HepG2 (cell line): ENCODE measurements around the gene ISG20. TPM values are rescaled to one million over a fixed set of nuclear protein-coding genes. Genes with fewer than 3 reads are reported as not detected.

Experiments
- ATAC-seq: fragments of 200-7000 bp; cut with Tn5 transposase; 3 replicates; pipeline ENCODE4 v1.9.1; 2020; ENCODE audit warnings: mild to moderate bottlenecking, moderate library complexity
- BruUV-seq: library from RNA; stranded (reverse); fragments of 400-500 nt; replicated peaks from 2 replicates; lab custom pipeline; 2021; lab: Mats Ljungman, UMichigan
- CTCF ChIA-PET: fragments of 300-600 bp; formaldehyde crosslinking; extraction: SDS; loops from one replicate; lab custom pipeline; 2021; ENCODE audit warnings: low total read pairs, inconsistent platforms, low intra/inter-chr PET ratio; lab: Yijun Ruan, JAX
- POLR2A ChIA-PET: fragments of 350-600 bp; sonication (Branson Sonifier 250); formaldehyde crosslinking; loops from one replicate; lab custom pipeline; 2020; ENCODE audit warnings: antibody characterized with exemption, inconsistent platforms; lab: Yijun Ruan, JAX
- DNase-seq: peaks from one replicate; pipeline ENCODE4 v3.0.0-alpha.2; 2015; ENCODE audit warnings: low spot score
- FAIRE-seq: peaks from 3 replicates; lab custom pipeline; 2011; peaks lifted over from hg19 to GRCh38; lab: Jason Lieb, UNC
- H2AFZ ChIP-seq: one replicate; pipeline ENCODE4 v1.6.1; 2011; ENCODE audit warnings: low read length, inconsistent platforms
- H3K27ac ChIP-seq: fragments of 300-600 bp; 3 replicates; pipeline ENCODE4 v1.8.0; 2011; ENCODE audit warnings: mixed run types, mild to moderate bottlenecking, mixed read lengths, low read length, inconsistent platforms; ENCODE audit not compliant: insufficient read depth; ENCODE audit errors: extremely low read length
- H3K27me3 ChIP-seq, 2 experiments: fragments of 200-600 bp in 1 of 2; 2 replicates in 1 of 2; 3 replicates in 1 of 2; pipeline versions ENCODE4 v1.6.0 to v1.8.0; 2011; ENCODE audit warnings: low read length in 2 of 2, mild to moderate bottlenecking in 2 of 2, moderate library complexity in 2 of 2, inconsistent platforms in 1 of 2; ENCODE audit not compliant: insufficient read depth in 2 of 2, control insufficient read depth in 1 of 2
- H3K36me3 ChIP-seq, 2 experiments: fragments of 200-600 bp in 1 of 2; replicated peaks in 1 of 2; 2 replicates in 1 of 2; 3 replicates in 1 of 2; pipeline versions ENCODE4 v1.5.1 to v1.8.0; 2011; ENCODE audit warnings: low read length in 2 of 2, inconsistent platforms in 1 of 2; ENCODE audit not compliant: insufficient read depth in 2 of 2, control insufficient read depth in 1 of 2
- H3K4me1 ChIP-seq: 2 replicates; pipeline ENCODE4 v1.5.1; 2012; ENCODE audit warnings: low read length, inconsistent platforms; ENCODE audit not compliant: insufficient read depth
- H3K4me2 ChIP-seq: 2 replicates; pipeline ENCODE4 v1.6.0; 2011; ENCODE audit warnings: low read depth, low read length, inconsistent platforms
- H3K4me3 ChIP-seq, 3 experiments: fragments of 200-600 bp in 1 of 3; sonication (generic), shearing (Covaris generic) in 1 of 3; replicated peaks in 1 of 3; 2 replicates each; pipeline ENCODE4 v1.5.1; 2011 to 2016; ENCODE audit warnings: low read length in 3 of 3, inconsistent platforms in 2 of 3, low read depth in 2 of 3, mild to moderate bottlenecking in 2 of 3, control low read depth in 1 of 3, mixed read lengths in 1 of 3; ENCODE audit not compliant: insufficient read depth in 1 of 3
- H3K79me2 ChIP-seq: one replicate; pipeline ENCODE4 v1.6.1; 2011; ENCODE audit warnings: low read length, inconsistent platforms; ENCODE audit not compliant: insufficient read depth
- H3K9ac ChIP-seq: 2 replicates; pipeline ENCODE4 v1.6.0; 2011; ENCODE audit warnings: mild to moderate bottlenecking, low read depth, low read length, inconsistent platforms; ENCODE audit not compliant: insufficient read depth
- H3K9me3 ChIP-seq: 2 replicates; pipeline ENCODE4 v1.5.1; 2012; ENCODE audit warnings: mild to moderate bottlenecking, low read length
- H4K20me1 ChIP-seq: 2 replicates; pipeline ENCODE4 v1.6.0; 2011; ENCODE audit warnings: inconsistent platforms, mild to moderate bottlenecking, low read length, moderate library complexity; ENCODE audit not compliant: insufficient read depth
- ATF7-NPFF ChIP-seq: sonication (generic); formaldehyde crosslinking; IDR thresholded peaks from 2 replicates; pipeline ENCODE4 v1.8.1; 2023; ENCODE audit warnings: mild to moderate bottlenecking, low read depth, missing genetic modification reagents, moderate library complexity
- FOSL2 ChIP-seq: sonication (generic); formaldehyde crosslinking; IDR thresholded peaks from 2 replicates; pipeline ENCODE4 v1.4.0; 2020; ENCODE audit warnings: missing genetic modification reagents
- ISX ChIP-seq: sonication (generic); formaldehyde crosslinking; conservative IDR thresholded peaks from 2 replicates; pipeline ENCODE4 v1.5.0; 2020; ENCODE audit warnings: missing genetic modification reagents
- KDM6A ChIP-seq: IDR thresholded peaks from 2 replicates; pipeline ENCODE4 v1.6.1; 2016; ENCODE audit warnings: low read depth
- RBM39 ChIP-seq: fragments of 200-400 bp; formaldehyde crosslinking; IDR thresholded peaks from one replicate; pipeline ENCODE4 v1.6.1; 2018; ENCODE audit warnings: antibody characterized with exemption, mild to moderate bottlenecking, low read depth, low read length; ENCODE audit not compliant: poor library complexity, severe bottlenecking
- ZNF12 ChIP-seq: sonication (generic); formaldehyde crosslinking; IDR thresholded peaks from 2 replicates; pipeline ENCODE4 v1.5.0; 2020; ENCODE audit warnings: missing genetic modification reagents
- ZNF550 ChIP-seq: sonication (generic); formaldehyde crosslinking; IDR thresholded peaks from 2 replicates; pipeline ENCODE4 v1.4.0; 2020; ENCODE audit warnings: mild to moderate bottlenecking, missing genetic modification reagents, borderline replicate concordance
- ZNF724P ChIP-seq: sonication (generic); formaldehyde crosslinking; IDR thresholded peaks from 2 replicates; pipeline ENCODE4 v1.8.0; 2022; ENCODE audit warnings: missing genetic modification reagents, borderline replicate concordance
- ZSCAN31 ChIP-seq: sonication (generic); formaldehyde crosslinking; IDR thresholded peaks from 2 replicates; pipeline ENCODE4 v1.5.0; 2020; ENCODE audit warnings: low read depth, mild to moderate bottlenecking, missing genetic modification reagents
- WGBS: methylation state at CpG from one replicate; pipeline ENCODE4 v1.1.6; 2017; ENCODE audit warnings: low lambda C conversion rate; 5-methylcytosine and 5-hydroxymethylcytosine counted together
- in situ Hi-C: cut with HindIII; loops from 2 replicates; pipeline ENCODE4 v1.10.0; 2017; ENCODE audit warnings: low pct_unique_long_range_greater_than_20kb; ENCODE audit not compliant: extremely low pct_ligation_motif_present
- intact Hi-C: fragments of 100-400 bp; cut with micrococcal nuclease; formaldehyde crosslinking; loops from one replicate; pipeline ENCODE4 v1.10.0; 2022; ENCODE audit not compliant: unreplicated experiment
- polyA plus RNA-seq, 8 experiments: library from polyadenylated mRNA; depleted of rRNA in 3 of 8; stranded (reverse) in 7 of 8; unstranded in 1 of 8; fragments of >200 nt; fragmentation: Illumina TruSeq in 4 of 8; extraction: Trizol in 4 of 8; gene quantifications; 2 replicates each; pipeline versions ENCODE4 v1.2.1 to v1.2.3, GENCODE V29; 2011 to 2016; ENCODE audit warnings: low read depth in 4 of 8, missing spikeins in 1 of 8, mixed read lengths in 1 of 8; ENCODE audit not compliant: insufficient read depth in 1 of 8
- total RNA-seq, 5 experiments: library from RNA; depleted of rRNA; stranded (reverse); fragments of >200 nt; fragmentation: Illumina TruSeq; extraction: Trizol; gene quantifications; 2 replicates each; pipeline ENCODE4 v1.2.3, GENCODE V29; 2016; ENCODE audit warnings: low read depth in 1 of 5

The ISG20 gene
- total and polyA plus RNA-seq, 2 of the 13 experiments (the other 11 are each of a cell fraction or from before 2014, with no cell fraction given), result 6.3 to 31.5 TPM

GRCh38 chr15:88622605-88622975 is 16.2 kb upstream of the ISG20 start (continued):
- no peak for TF ChIP-seq ZNF550 (CRISPR knock-in tag)
- TF ChIP-seq KDM6A (CRISPR knock-in tag), result no peak
- no peak for TF ChIP-seq ATF7-NPFF (CRISPR knock-in tag)
- no peak for TF ChIP-seq ZSCAN31 (CRISPR knock-in tag)
- TF ChIP-seq ISX (CRISPR knock-in tag), result no peak
- no peak for TF ChIP-seq ZNF724P (CRISPR knock-in tag)

- WGBS, result 76% methylated on average over 2 of the region's 2 CpGs
- H3K36me3 ChIP-seq, result peaks cover 7 to 33% of the 10 kb centered on the region in 2 experiments
- no peak overlapping the region for H2AFZ ChIP-seq
- BruUV-seq, result no TSS peak
- H3K4me1 ChIP-seq, result peaks cover 64% of the 10 kb centered on the region
- in situ Hi-C loops, result no loop called here
- H3K4me2 ChIP-seq, result peak overlapping the region; percentile 84
- peaks cover 72% of the 10 kb centered on the region for H3K79me2 ChIP-seq
- ChIA-PET POLR2A (interaction anchor here (2.2 to 2.7 kb wide), 2 partner anchors 10 to 13 kb away, joined by 10 to 19 read pairs; no protein-coding TSS in a partner anchor), CTCF (no interaction called here)
- intact Hi-C loops, result loop anchor here (10.0 kb wide), 1 partner anchor 212 kb away; no protein-coding TSS in a partner anchor
- ATAC-seq, result no peak
- H3K27ac ChIP-seq, result peak overlapping the region; percentile 14
- DNase-seq, result peak; percentile 46
- TF ChIP-seq RBM39 (no peak), FOSL2 (CRISPR knock-in tag) (peak; percentile 77), ZNF12 (peak; percentile 66; the same call in 1 of the 2 replicates)
- H3K9me3 ChIP-seq, result no peaks in the 10 kb centered on the region
- H3K4me3 ChIP-seq, result peak overlapping the region; percentile 87 to 96 (median 94)
- peak; percentile 44 for FAIRE-seq
- peaks cover 56% of the 10 kb centered on the region for H4K20me1 ChIP-seq
- H3K9ac ChIP-seq, result peak overlapping the region; percentile 99
- no peaks in the 10 kb centered on the region for H3K27me3 ChIP-seq
Measured at GRCh38 chr15:88623061-88623460, 15.8 kb upstream of the ISG20 start.
